GM18519 (cell line): ENCODE measurements around the gene DPH3.

Source experiments
- ATAC-seq: cut with Tn5 transposase; IDR thresholded peaks from one replicate; pipeline ENCODE4 v1.9.1; 2021; ENCODE audit warnings: mild to moderate bottlenecking, moderate library complexity; ENCODE audit not compliant: unreplicated experiment, low FRiP score

Gene DPH3

DNA sequence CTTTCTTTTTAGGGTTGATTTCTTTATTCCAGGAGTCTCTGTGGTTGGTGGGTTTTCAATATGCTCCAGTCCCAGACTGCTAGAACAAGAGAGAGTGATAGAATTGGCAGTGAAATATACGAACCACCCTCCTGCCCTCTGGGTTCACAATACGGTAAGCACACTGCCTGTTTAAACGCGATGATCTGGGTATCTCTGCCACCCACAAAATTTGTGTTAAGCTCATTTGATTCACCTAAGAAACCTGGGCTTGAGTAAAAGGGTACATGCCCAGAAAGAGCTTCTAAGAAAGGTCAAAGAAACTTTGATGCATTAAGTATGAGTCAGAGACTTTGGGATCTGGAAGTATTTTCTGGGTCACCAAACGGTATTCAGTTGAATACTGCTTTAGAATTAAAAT, 30.1 kb upstream of the DPH3 start:
- ATAC-seq: no peak

- no peak for ATAC-seq
Measured at GRCh38 chr3:16290827-16291196, 26.1 kb upstream of the DPH3 start.

- ATAC-seq: no peak
Measured at GRCh38 chr3:16290007-16290826, 25.5 kb upstream of the DPH3 start.

GRCh38 chr3:16289144-16289889, 24.6 kb upstream of the DPH3 start:
- ATAC-seq: no peak

DNA sequence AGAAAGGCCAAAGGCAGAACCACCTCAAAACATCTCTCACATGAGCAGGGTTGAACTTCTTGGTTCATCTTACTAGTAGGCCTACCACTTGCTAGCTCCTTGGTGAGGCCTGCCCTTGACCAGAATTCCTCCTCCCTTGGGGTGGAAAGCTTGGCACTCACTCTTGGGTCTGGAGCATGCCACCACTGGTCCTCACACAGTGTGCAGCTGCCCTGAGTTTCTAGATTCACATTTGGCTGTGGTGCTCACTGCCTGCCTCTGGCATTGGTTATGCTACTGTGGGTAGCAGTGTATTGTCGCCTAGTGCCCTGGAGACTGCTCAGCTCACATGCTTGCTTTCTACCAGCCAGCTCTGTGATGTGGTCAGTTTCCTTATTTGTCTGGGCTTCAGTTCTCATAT, 23.9 kb upstream of the DPH3 start:
- ATAC-seq: no peak

DNA sequence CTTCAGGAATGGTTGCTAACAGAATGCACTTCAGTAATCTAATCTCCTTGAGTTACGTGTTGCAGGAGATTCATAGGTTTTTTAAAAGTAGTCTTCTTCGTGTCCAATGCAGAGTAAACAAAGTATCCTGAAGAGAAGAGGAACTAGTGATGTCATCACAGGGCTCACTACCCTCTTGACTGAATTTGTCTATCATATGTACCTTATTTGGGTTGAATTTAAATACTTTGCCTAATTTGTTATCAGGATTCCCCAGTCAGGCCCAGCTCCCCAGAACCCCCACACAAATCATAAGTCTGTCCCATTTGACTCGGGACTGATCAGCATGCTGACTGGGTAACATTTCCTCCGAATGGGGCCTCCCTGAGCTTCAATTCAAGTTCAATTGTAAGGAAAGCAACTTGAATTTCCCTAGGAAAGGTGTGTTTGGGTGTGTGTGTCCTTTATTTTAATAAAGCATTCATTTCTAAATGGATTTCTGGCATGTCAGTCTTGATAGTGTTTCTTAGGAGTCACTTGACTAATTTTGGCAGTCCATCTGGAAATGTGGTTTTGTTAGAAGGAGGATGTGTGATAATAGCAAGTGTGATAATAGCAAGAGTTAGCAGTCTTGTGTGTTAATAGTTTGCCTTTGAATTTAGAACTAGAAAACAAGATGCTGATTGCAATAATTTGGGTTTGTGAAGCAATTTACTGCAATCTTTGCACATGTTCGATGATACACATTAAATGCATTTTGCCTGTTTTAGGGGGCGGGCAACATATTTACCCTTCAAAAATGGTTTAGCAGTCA, 22.2 kb upstream of the DPH3 start:
- no peak for ATAC-seq

- ATAC-seq: no peak
Measured at GRCh38 chr3:16286161-16286560, 21.4 kb upstream of the DPH3 start.

- ATAC-seq: no peak
Measured at GRCh38 chr3:16284633-16285032, 19.9 kb upstream of the DPH3 start.

DNA sequence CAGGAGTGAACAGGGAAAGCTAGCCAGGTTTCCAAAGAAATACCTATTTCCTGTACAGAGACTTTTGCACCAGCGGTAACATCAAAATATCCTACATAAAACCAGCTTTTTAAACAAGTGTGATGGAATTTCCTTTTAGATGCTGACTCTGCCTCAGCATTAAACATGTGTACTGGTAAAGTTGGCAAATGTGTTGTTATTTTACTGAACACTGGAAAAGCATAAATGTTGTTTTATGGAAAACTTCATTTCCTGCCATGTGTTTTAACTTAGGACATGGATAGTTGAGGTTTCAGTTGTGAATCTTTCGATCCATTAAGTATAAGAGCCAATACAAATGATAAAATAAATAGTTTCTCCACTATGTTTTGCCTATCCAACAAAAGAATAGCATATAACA, 15.9 kb upstream of the DPH3 start:
- ATAC-seq: no peak

GRCh38 chr3:16279010-16279801, 14.5 kb upstream of the DPH3 start:
- no peak for ATAC-seq

DNA sequence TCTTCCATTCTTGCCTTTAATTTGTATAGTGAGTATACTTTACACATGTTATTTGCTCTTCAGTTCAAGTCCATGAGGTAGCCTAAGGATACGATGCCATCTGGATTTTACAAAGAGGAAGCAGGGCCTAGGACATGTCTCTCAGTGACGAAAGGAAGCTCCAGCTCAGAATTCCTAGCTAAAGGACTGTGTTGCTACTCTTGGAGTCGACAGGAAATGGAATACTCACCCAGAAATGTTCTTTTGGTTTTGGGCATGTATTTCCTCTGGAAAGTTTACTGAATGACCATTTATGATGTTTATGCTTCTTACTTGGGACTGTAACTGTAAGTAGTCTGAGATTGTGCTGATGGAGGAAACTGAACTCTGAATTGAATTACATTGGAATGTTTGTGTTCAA, 12.7 kb upstream of the DPH3 start:
- no peak for ATAC-seq

- ATAC-seq: no peak
Measured at GRCh38 chr3:16273867-16274266, 9.1 kb upstream of the DPH3 start.

DNA sequence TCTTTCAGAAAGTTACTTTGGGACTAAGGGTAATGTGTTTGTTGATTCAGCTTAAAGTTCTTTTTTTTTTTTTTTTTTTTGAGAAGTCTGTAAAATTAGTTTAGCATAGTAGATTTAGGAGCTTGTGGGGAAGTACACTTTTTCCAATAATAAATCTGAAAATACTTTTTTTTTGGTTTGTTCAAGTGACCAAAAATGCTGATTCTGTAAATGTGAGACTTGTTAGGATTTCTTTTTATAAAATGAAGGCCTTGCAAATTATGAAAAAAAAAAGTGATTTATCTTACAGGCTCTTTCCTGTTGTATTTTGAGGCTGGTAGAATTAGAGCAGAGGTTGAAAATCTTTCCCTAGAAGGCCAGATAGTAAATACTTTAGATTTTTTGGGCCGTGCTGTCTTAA, 7.8 kb upstream of the DPH3 start:
- ATAC-seq: no peak

DNA sequence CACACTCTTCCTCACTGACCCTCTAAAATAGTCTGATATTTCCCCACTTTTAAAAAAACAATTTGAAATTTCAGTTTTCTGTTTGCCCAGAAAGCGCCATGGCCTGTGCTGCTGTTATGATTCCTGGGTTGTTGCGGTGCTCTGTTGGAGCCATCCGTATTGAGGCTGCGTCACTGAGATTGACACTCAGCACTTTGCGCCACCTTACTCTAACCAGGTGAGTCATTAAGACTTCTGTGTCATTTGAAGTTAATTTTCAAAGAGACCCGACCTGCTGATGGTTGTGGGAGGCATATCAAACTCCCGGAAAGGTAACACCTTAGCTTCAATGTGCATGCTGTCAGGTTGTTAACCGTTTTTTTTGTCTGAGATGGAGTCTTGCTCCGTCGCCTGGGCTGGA, 6.1 kb upstream of the DPH3 start:
- no peak for ATAC-seq

DNA sequence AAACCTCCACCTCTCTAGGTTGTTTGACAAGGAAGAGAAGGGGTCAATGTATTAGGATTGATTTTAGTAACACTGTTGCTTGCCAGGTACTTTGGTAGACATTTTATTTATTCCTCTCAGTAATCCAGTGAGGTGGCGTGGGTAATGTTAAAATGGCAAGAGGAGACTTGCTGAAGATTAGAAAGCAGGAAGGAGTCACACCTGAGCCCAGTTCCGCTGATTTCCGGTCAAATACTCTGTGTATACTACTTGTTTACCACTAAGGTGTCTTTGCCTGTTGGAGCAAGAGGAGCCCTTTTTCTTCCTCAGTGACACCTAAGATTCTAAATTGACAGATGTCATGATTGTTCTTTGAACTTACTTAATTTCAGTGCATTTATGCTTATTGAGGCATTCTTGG, 2.0 kb upstream of the DPH3 start:
- ATAC-seq: no peak

DNA sequence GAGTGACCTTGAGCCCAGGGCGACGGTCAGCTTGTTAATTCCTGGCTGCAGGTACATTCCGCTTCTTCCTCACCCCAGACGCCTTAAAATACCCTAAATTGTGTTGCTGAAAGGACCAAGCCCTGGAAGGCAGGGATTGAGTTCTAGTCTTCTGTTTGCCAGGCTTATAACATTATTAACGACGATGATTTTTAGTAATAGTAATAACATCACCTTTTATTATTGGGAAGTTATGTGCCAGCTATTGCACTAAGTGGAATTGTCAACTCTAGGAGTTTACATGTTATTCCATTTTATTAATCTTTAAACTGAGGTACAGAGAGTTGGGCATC, 678 bp upstream of the DPH3 start:
- no peak for ATAC-seq

DNA sequence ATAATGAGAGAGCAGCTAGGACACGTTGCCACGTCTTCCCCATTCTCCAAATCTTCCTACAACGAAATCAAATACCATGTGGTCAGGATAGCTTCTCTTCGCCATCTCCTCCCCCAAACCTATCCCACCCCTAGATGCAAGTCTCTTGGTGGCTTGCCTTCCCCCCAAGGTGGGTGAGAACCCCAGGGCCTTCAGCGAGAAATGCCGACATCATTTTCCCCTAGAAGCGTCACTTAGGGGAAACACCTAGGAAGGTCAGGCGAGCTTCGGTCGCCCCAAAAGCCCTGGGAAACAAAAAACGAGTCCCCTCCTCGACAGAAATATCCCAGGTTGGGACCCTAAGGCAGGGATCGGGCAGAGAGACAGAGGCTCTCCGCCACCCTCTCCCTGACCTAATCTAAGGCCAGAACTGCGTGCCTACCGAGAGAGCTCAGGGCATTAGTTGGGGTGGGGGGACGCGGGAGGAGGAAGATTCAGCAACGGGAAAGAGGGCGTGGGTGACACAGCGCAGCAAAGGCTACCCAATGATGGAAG, 502 bp downstream of the DPH3 start:
- no peak for ATAC-seq

GRCh38 chr3:16262174-16262573, 2.6 kb downstream of the DPH3 start:
- no peak for ATAC-seq

GRCh38 chr3:16260046-16260445, 4.7 kb downstream of the DPH3 start:
- no peak for ATAC-seq

DNA sequence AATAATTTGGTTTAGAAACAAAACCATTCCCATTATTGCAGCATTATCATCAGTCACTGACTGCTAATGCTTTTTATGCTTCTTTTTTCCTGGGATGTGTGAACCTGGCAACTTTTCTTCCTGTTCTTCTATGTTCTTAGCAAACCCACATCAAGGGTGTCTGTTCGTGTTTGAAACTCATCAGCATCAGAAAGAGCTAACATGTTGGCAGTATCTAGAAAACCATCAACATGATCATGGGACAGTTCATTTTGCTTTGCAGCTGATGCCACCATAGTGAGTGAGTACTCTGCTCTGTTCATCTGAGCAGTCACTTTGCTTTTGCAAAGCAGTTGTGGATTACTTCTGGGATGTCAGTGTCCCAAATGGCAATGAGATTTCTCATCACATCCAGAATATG, 5.9 kb downstream of the DPH3 start:
- ATAC-seq: no peak
